Peyer's patch (tissue), 4 donors: ENCODE measurements around the gene HSD17B14.

ENCODE experiments used
- CTCF ChIP-seq, 6 experiments: fragments of 450-650 bp in 4 of 6; fragments of 200-600 bp in 2 of 6; sonication (generic) in 1 of 6; IDR thresholded peaks; one replicate each; pipeline ENCODE4 v1.5.1; 2017 to 2019; ENCODE audit warnings: antibody characterized with exemption in 6 of 6, mild to moderate bottlenecking in 3 of 6, moderate library complexity in 1 of 6
- POLR2A ChIP-seq, 2 donors: fragments of 450-650 bp; IDR thresholded peaks; one replicate each; pipeline ENCODE4 v1.5.1; 2017; ENCODE audit warnings: antibody characterized with exemption in 2 of 2, mild to moderate bottlenecking in 2 of 2, moderate library complexity in 2 of 2

GRCh38 chr19:48768994-48769713, 67.1 kb downstream of the HSD17B14 start:
- TF ChIP-seq CTCF (IDR thresholded peaks at IDR 0.05) (no peak), POLR2A (IDR thresholded peaks at IDR 0.05) (no peak)
